HG03108 (cell line): ENCODE data around the gene PPP6C.

Experiments used
- ATAC-seq: cut with Tn5 transposase; IDR thresholded peaks from one replicate; pipeline ENCODE4 v1.9.1; 2021; ENCODE audit warnings: moderate library complexity; ENCODE audit not compliant: unreplicated experiment

Gene PPP6C

GRCh38 chr9:125099816-125100215 lies 89.8 kb downstream of the PPP6C start:
- no peak for ATAC-seq
